HEK293 (cell line): ENCODE measurements around the gene GPR84.

Experiments used
- CTCF ChIP-seq: fragments of 450-650 bp; formaldehyde crosslinking; IDR thresholded peaks from 2 replicates; pipeline ENCODE4 v1.5.1; 2016; ENCODE audit warnings: missing biosample characterization, missing genetic modification characterization
- GLI2 ChIP-seq: fragments of 450-650 bp; formaldehyde crosslinking; IDR thresholded peaks from 2 replicates; pipeline ENCODE4; 2017; ENCODE audit warnings: missing biosample characterization, missing genetic modification characterization, low read depth, borderline replicate concordance
- HOXC10 ChIP-seq: sonication (generic); formaldehyde crosslinking; IDR thresholded peaks from 2 replicates; pipeline ENCODE4 v1.8.1; 2023; ENCODE audit warnings: mild to moderate bottlenecking, missing genetic modification reagents
- RBAK ChIP-seq: fragments of 450-650 bp; formaldehyde crosslinking; IDR thresholded peaks from 2 replicates; pipeline ENCODE4 v1.5.1; 2016; ENCODE audit warnings: missing biosample characterization, missing genetic modification characterization
- SCRT2 ChIP-seq: fragments of 450-650 bp; formaldehyde crosslinking; IDR thresholded peaks from 2 replicates; pipeline ENCODE4 v1.5.1; 2016; ENCODE audit warnings: missing biosample characterization, missing genetic modification characterization
- SETDB1 ChIP-seq: IDR thresholded peaks from one replicate; pipeline ENCODE4 v1.6.1; 2017; ENCODE audit warnings: mild to moderate bottlenecking, low read length, moderate library complexity, mixed read lengths; ENCODE audit not compliant: insufficient read length
- WT1 ChIP-seq: fragments of 450-650 bp; formaldehyde crosslinking; IDR thresholded peaks from 2 replicates; pipeline ENCODE4 v1.5.1; 2016; ENCODE audit warnings: missing biosample characterization, missing genetic modification characterization
- ZBTB21 ChIP-seq: fragments of 450-650 bp; formaldehyde crosslinking; IDR thresholded peaks from 2 replicates; pipeline ENCODE4 v1.5.1; 2017; ENCODE audit warnings: missing biosample characterization, missing genetic modification characterization
- ZFP37 ChIP-seq: fragments of 450-650 bp; formaldehyde crosslinking; IDR thresholded peaks from 2 replicates; pipeline ENCODE4 v1.5.1; 2016; ENCODE audit warnings: missing biosample characterization, missing genetic modification characterization
- ZNF112 ChIP-seq: fragments of 450-650 bp; formaldehyde crosslinking; IDR thresholded peaks from 2 replicates; pipeline ENCODE4 v1.5.0; 2017; ENCODE audit warnings: missing biosample characterization, missing genetic modification characterization
- ZNF138 ChIP-seq: fragments of 450-650 bp; formaldehyde crosslinking; IDR thresholded peaks from 2 replicates; pipeline ENCODE4 v1.5.1; 2016; ENCODE audit warnings: missing biosample characterization, missing genetic modification characterization, borderline replicate concordance
- ZNF155 ChIP-seq: fragments of 450-650 bp; formaldehyde crosslinking; IDR thresholded peaks from 2 replicates; pipeline ENCODE4 v1.5.1; 2016; ENCODE audit warnings: missing biosample characterization, missing genetic modification characterization
- ZNF274 ChIP-seq, 2 experiments: fragments of 200-500 bp in 1 of 2; fragments of 450-650 bp in 1 of 2; sonication (Bioruptor generic) in 1 of 2; formaldehyde crosslinking in 1 of 2; IDR thresholded peaks; 2 replicates each; pipeline versions ENCODE4 v1.5.1 to v1.6.1; 2014 to 2016; ENCODE audit warnings: borderline replicate concordance in 1 of 2, inconsistent platforms in 1 of 2, low read length in 1 of 2, missing biosample characterization in 1 of 2, missing genetic modification characterization in 1 of 2
- ZNF404 ChIP-seq: fragments of 450-650 bp; formaldehyde crosslinking; IDR thresholded peaks from 2 replicates; pipeline ENCODE4 v1.5.1; 2017; ENCODE audit warnings: missing biosample characterization, missing genetic modification characterization
- ZNF426 ChIP-seq: fragments of 450-650 bp; formaldehyde crosslinking; IDR thresholded peaks from 2 replicates; pipeline ENCODE4 v1.5.1; 2017; ENCODE audit warnings: missing biosample characterization, missing genetic modification characterization, mild to moderate bottlenecking, inconsistent platforms, moderate library complexity
- ZNF449 ChIP-seq: fragments of 450-650 bp; formaldehyde crosslinking; IDR thresholded peaks from 2 replicates; pipeline ENCODE4 v1.5.1; 2017; ENCODE audit warnings: missing biosample characterization, mild to moderate bottlenecking, missing genetic modification characterization, moderate library complexity
- ZNF561 ChIP-seq: fragments of 450-650 bp; IDR thresholded peaks from 2 replicates; pipeline ENCODE4 v1.5.1; 2018; ENCODE audit warnings: missing biosample characterization, missing genetic modification characterization, borderline replicate concordance
- ZNF639 ChIP-seq: fragments of 450-650 bp; formaldehyde crosslinking; IDR thresholded peaks from 2 replicates; pipeline ENCODE4 v1.5.1; 2016; ENCODE audit warnings: missing biosample characterization, missing genetic modification characterization
- ZNF747 ChIP-seq: fragments of 450-650 bp; formaldehyde crosslinking; IDR thresholded peaks from 2 replicates; pipeline ENCODE4 v1.5.1; 2016; ENCODE audit warnings: missing biosample characterization, missing genetic modification characterization
- ZNF830 ChIP-seq: fragments of 450-650 bp; IDR thresholded peaks from 2 replicates; pipeline ENCODE4 v1.5.0; 2018; ENCODE audit warnings: missing biosample characterization, missing genetic modification characterization, low read depth, mild to moderate bottlenecking, moderate library complexity
- ZSCAN23 ChIP-seq: fragments of 450-650 bp; formaldehyde crosslinking; IDR thresholded peaks from 2 replicates; pipeline ENCODE4 v1.5.1; 2016; ENCODE audit warnings: missing biosample characterization, missing genetic modification characterization
- ZXDB ChIP-seq: fragments of 450-650 bp; formaldehyde crosslinking; IDR thresholded peaks from 2 replicates; pipeline ENCODE4 v1.5.1; 2016; ENCODE audit warnings: missing biosample characterization, missing genetic modification characterization
- TF ChIP-seq, protein P1 (sequence below): fragments of 450-650 bp; formaldehyde crosslinking; IDR thresholded peaks from 2 replicates; pipeline ENCODE4 v1.5.1; 2017; ENCODE audit warnings: missing biosample characterization, missing genetic modification characterization
- TF ChIP-seq, protein P2 (sequence below): fragments of 450-650 bp; formaldehyde crosslinking; conservative IDR thresholded peaks from 2 replicates; pipeline ENCODE4 v1.5.1; 2016; ENCODE audit warnings: low read depth, missing biosample characterization, missing genetic modification characterization
- TF ChIP-seq, protein P3 (sequence below): fragments of 450-650 bp; formaldehyde crosslinking; IDR thresholded peaks from 2 replicates; pipeline ENCODE4 v1.5.1; 2016; ENCODE audit warnings: missing biosample characterization, missing genetic modification characterization

GPR84 gene

GRCh38 chr12:54370171-54370730 is 6.0 kb upstream of the GPR84 start (continued):
- TF ChIP-seq, protein P1, sequence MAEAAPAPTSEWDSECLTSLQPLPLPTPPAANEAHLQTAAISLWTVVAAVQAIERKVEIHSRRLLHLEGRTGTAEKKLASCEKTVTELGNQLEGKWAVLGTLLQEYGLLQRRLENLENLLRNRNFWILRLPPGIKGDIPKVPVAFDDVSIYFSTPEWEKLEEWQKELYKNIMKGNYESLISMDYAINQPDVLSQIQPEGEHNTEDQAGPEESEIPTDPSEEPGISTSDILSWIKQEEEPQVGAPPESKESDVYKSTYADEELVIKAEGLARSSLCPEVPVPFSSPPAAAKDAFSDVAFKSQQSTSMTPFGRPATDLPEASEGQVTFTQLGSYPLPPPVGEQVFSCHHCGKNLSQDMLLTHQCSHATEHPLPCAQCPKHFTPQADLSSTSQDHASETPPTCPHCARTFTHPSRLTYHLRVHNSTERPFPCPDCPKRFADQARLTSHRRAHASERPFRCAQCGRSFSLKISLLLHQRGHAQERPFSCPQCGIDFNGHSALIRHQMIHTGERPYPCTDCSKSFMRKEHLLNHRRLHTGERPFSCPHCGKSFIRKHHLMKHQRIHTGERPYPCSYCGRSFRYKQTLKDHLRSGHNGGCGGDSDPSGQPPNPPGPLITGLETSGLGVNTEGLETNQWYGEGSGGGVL: no peak
- no peak for TF ChIP-seq ZNF830 (tag by site-specific recombination)
- no peak for TF ChIP-seq RBAK
- no peak for TF ChIP-seq ZBTB21 (tag by site-specific recombination)
- TF ChIP-seq, protein P2, sequence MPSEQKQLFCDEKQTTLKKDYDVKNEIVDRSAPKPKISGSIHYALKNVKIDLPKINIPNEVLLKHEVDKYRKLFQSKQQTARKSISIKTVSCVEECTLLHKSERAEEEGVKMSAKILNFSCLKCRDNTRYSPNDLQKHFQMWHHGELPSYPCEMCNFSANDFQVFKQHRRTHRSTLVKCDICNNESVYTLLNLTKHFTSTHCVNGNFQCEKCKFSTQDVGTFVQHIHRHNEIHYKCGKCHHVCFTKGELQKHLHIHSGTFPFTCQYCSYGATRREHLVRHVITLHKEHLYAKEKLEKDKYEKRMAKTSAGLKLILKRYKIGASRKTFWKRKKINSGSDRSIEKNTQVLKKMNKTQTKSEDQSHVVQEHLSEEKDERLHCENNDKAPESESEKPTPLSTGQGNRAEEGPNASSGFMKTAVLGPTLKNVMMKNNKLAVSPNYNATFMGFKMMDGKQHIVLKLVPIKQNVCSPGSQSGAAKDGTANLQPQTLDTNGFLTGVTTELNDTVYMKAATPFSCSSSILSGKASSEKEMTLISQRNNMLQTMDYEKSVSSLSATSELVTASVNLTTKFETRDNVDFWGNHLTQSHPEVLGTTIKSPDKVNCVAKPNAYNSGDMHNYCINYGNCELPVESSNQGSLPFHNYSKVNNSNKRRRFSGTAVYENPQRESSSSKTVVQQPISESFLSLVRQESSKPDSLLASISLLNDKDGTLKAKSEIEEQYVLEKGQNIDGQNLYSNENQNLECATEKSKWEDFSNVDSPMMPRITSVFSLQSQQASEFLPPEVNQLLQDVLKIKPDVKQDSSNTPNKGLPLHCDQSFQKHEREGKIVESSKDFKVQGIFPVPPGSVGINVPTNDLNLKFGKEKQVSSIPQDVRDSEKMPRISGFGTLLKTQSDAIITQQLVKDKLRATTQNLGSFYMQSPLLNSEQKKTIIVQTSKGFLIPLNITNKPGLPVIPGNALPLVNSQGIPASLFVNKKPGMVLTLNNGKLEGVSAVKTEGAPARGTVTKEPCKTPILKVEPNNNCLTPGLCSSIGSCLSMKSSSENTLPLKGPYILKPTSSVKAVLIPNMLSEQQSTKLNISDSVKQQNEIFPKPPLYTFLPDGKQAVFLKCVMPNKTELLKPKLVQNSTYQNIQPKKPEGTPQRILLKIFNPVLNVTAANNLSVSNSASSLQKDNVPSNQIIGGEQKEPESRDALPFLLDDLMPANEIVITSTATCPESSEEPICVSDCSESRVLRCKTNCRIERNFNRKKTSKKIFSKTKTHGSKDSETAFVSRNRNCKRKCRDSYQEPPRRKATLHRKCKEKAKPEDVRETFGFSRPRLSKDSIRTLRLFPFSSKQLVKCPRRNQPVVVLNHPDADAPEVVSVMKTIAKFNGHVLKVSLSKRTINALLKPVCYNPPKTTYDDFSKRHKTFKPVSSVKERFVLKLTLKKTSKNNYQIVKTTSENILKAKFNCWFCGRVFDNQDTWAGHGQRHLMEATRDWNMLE: no peak
- TF ChIP-seq SCRT2: no peak
- TF ChIP-seq ZNF561 (tag by site-specific recombination): no peak
- TF ChIP-seq ZNF404: no peak
- no peak for TF ChIP-seq GLI2 (tag by site-specific recombination)
- no peak for TF ChIP-seq SETDB1
- no peak for TF ChIP-seq ZNF747
- TF ChIP-seq ZNF274 (IDR thresholded peaks at IDR 0.05; ENCODE audit: low read length): no peak
- no peak for TF ChIP-seq ZNF274 (tag by site-specific recombination; IDR thresholded peaks at IDR 0.05; ENCODE audit: borderline replicate concordance)
- no peak for TF ChIP-seq ZSCAN23 (tag by site-specific recombination)
- 0 out of 2 replicates have a peak, but pooled peaks have one; percentile 18 for TF ChIP-seq ZNF639 (tag by site-specific recombination)
- no peak for TF ChIP-seq ZNF112
- no peak for TF ChIP-seq ZXDB (tag by site-specific recombination)
- 0 out of 2 replicates have a peak, but pooled peaks have one; percentile 38 for TF ChIP-seq WT1 (tag by site-specific recombination)
- TF ChIP-seq CTCF (tag by site-specific recombination): peak; percentile 95
- TF ChIP-seq ZFP37: no peak
- TF ChIP-seq ZNF449 (tag by site-specific recombination): peak; percentile 82
- no peak for TF ChIP-seq ZNF155 (tag by site-specific recombination)
- TF ChIP-seq HOXC10 (CRISPR knock-in tag): no peak
- TF ChIP-seq ZNF426: no peak
- TF ChIP-seq, protein P3, sequence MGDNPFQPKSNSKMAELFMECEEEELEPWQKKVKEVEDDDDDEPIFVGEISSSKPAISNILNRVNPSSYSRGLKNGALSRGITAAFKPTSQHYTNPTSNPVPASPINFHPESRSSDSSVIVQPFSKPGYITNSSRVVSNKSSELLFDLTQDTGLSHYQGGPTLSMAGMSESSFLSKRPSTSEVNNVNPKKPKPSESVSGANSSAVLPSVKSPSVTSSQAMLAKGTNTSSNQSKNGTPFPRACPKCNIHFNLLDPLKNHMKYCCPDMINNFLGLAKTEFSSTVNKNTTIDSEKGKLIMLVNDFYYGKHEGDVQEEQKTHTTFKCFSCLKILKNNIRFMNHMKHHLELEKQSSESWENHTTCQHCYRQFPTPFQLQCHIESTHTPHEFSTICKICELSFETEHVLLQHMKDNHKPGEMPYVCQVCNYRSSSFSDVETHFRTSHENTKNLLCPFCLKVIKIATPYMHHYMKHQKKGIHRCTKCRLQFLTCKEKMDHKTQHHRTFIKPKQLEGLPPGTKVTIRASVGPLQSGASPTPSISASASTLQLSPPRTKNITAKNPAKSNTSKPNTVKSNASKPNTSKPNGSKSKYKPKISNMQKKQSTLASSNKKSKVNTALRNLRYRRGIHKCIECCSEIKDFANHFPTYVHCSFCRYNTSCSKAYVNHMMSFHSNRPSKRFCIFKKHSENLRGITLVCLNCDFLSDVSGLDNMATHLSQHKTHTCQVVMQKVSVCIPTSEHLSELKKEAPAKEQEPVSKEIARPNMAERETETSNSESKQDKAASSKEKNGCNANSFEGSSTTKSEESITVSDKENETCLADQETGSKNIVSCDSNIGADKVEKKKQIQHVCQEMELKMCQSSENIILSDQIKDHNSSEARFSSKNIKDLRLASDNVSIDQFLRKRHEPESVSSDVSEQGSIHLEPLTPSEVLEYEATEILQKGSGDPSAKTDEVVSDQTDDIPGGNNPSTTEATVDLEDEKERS (tag by site-specific recombination): no peak
- TF ChIP-seq ZNF138: no peak
